GM21515 (cell line): ENCODE data around the gene COL1A1.

Source experiments
- ATAC-seq: cut with Tn5 transposase; IDR thresholded peaks from one replicate; pipeline ENCODE4 v1.9.1; 2021; ENCODE audit not compliant: unreplicated experiment

COL1A1 gene

DNA sequence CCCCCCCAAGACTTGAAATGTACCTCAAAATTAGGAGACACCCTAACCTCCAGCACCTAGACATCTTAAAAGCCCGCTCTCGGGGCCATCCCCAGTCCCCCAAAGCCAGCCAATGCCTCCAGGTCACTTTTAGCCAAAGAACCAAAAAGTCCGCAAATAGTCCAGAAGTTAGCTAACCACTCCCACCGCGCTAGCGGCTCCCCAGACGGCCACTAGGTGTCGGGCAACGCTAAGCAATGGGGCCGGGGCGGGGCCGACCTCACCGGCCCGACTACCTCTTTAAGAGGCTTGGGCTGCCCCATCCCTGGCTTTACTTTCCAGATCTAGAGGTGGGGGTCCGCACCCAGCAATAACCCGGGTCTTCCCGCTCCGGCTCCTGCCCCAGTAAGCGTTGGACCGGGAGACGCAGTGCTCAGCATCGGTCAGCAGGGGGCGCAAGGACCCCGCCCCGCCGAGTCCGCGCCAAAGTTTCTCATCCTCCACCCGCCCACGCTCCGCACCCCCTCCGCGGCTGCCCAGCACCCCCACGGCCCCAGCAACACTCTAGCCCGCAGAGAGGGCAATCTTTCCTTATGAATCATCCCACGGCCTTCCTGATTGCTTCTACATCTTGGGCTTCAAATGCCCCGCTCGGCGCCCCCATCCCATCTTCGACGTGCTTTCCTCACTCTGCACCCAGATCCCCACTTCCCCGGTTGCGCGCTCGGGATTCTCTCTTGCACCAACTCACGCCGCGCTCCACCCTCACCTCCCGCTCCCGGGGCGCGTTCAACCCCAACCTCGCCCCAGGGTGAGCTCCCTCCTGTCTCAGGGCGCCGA is 765 bp downstream of the COL1A1 start:
- ATAC-seq, result peak; percentile 66

DNA sequence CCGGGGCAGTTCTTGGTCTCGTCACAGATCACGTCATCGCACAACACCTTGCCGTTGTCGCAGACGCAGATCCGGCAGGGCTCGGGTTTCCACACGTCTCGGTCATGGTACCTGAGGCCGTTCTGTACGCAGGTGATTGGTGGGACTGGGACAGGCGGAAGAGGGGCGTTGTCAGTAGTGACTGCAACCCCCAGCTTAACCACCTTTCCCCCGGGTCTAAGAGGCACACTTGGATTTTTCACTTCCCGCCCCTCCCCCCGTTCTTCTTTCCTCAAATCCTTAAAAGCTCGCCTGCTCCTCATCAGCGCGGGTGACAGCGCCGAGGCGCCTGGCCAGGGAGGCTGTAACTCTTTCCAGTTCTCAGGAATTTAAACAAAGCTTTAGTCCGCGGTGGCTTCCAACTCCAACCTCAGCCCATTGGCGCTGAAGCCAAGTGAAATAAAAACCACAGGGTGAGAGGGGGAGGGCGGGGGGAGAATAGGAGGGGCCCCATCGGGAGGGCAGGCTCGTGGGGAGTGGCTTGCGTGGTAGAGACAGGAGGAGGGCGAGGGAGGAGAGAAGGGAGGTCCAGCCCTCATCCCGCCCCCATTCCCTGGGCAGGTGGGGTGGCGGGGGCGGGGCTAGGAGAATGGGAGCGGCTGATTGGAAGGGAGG is 1.5 kb downstream of the COL1A1 start:
- peak; percentile 31 for ATAC-seq

DNA sequence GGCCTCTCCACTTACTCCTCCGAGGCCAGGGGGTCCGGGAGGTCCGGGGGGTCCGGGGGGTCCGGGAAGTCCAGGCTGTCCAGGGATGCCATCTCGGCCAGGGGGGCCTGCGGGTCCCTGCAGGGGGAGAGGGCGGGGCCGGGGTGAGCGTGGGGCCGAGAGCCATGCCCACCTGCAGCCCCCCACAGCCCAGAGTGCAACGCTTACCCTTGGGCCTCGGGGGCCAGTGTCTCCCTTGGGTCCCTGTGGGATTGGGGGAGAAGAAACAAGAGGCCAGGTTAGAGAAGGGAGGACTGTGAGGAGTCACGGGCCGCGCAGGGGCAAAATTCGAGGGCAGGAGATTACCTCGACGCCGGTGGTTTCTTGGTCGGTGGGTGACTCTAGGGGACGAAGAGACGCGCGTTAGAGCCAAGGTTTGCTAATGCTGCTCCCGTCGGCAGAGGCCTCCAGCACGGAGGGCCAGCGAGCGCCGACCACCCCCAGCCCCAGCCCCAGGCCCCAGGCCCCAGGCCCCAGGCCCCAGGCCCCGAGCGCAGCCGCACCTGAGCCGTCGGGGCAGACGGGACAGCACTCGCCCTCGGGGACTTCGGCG is 2.1 kb downstream of the COL1A1 start:
- no peak for ATAC-seq

DNA sequence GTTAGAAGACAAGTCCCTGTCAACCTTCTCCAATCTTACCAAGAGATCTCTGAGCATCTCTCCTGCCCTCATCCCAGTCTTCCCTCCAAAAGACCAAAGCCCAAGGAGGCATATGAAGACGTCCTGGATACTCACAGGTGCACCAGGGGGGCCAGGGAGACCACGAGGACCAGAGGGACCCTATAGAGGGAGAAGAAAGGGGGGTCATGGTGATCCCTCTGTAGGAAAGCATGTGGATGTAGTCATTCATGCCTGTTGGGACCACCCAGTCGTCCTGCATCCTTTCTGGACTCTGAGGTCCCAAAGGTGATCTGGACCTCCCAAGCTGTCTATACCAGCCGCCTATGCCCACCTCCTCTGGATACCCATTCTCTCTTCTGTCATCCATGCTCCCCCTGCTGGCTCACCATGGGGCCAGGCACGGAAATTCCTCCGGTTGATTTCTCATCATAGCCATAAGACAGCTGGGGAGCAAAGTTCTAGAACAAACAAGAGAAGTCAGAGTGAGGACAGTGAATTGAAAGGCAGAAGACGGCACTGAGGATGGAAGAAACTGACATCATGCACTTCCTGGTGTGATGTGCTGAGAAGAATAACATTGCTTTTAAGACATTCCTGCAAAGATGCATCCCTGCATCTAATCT is 3.3 kb downstream of the COL1A1 start:
- ATAC-seq, result no peak

DNA sequence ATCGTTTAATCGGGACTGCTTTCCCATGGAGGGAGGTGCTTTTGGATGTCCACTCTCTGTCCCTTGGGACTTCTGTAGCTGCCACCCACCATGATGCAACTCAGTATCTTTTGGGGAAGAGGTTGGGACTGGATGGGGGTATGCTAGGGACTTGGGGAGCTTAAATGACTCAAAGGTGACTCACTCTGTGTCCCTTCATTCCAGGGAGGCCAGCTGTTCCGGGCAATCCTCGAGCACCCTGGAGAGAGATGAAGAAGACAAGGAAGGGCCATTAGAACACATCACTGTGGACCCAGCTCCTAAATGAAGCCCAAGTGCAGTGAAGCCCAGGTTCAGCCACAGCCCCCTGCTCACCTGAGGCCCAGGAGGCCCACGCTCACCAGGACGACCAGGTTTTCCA is 4.6 kb downstream of the COL1A1 start:
- ATAC-seq, result no peak

DNA sequence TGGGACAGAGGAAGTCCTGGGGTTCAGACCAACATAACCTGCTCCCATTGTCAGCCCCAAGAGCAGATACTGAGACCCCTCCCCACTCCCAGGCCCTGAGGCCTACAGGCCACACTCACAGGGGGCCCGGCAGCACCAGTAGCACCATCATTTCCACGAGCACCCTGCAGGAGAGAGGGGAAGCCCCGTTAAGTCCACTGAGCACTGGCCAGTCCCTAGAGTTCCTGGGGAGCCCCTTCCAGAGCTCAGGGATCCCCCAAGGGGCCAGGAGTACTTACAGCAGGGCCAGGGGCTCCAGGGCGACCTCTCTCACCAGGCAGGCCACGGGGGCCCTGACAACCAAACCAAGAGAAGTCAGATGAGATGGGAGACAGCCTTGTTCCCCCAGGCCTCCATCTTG is 5.4 kb downstream of the COL1A1 start:
- no peak for ATAC-seq

DNA sequence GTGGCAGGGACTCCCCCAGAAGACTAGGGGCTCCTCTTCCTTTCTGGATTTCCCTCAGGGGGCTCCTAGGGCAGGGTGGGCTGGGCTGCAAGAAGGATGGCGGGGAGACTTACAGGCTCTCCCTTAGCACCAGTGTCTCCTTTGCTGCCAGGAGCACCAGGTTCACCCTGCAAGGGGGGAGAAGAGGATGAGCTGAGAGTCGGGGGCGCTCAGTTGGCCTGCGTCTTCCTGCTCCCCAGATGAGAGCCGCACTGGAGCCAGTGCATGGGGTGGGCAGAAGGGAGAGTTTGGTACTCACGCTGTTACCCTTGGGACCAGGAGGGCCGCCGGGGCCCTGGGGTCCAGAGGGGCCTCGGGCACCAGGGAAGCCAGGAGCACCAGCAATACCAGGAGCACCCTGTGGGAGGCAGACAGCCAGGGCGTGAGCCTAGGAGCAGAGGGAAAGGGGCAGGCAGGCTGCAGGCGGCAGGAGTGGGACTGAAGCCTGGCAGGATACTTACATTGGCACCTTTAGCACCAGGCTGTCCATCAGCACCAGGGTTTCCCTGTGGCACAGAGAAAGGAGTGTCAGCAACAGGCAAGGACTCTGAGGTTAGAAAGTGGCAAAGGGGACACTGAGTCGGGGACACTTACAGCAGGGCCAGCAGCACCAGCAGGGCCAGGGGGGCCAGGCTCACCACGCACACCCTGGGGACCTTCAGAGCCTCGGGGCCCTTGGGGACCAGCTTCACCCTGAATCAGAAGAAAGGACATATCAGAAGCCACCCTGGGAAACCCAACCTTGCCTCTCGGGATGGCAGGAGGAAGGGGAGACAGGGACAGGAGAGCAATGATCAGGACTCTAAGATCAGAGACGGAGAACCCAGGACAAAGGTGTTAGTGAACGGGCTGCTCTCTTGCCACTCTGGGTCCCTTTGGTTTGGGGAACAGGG is 6.2 kb downstream of the COL1A1 start:
- no peak for ATAC-seq

DNA sequence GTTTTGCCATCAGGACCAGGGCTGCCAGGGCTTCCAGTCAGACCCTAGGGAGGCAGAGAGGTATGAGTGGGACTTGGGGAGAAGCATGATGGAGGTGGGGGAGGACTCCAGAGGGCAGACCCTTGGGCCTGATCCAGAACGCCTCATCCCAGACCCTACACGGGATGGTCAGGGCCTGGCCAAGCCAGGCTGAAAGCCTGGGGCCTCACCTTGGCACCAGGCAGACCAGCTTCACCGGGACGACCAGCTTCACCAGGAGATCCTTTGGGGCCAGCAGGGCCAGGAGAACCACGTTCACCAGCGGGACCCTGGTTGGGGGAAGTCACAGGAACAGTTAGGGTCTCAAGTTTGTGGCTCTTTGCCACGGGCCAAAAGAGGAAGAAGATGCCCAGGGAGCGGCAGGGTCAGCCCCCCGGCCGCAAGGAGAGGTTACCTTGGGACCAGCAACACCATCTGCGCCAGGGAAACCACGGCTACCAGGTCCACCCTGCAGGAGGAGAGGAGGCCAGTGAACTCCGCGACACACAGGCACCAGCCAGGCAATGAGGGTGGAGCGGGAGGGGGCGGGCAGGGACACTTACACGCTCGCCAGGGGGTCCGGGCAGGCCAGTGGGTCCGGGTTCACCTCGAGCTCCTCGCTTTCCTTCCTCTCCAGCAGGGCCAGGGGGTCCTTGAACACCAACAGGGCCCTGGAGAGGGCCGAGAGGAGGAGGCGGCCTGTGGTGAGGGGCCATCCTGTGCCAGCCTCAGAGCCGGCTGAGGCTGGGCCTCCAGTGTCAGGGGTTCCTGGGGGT is 7.1 kb downstream of the COL1A1 start:
- ATAC-seq, result no peak

DNA sequence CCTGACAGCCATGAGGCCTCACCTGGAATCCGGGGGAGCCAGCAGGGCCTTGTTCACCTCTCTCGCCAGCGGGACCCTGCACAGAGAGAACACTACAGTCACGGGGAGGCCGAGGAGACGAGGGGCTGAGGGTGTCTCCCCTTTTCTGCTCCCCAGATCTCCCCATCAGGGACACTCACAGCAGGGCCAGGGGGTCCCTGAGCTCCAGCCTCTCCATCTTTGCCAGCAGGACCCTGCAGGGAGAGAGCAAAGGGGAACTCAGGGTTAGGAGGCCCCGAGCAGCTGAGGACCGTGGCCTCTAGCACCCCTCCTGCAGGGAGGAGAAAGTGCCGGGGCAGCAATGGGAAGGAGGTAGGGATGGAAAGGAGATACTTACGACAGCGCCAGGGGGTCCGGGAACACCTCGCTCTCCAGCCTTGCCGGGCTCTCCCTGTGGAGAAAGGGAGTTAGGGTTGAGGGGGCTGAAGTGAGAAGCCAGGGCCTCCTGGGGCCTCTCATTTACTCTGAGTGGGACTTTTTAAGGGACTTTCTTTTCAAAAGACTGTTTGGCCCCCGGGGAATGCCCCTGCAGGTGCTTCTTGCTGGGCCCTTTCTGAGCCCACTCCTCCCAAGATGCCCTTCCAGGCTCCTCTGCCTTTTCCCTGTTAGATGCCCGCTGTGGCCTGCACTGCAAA is 8.7 kb downstream of the COL1A1 start:
- ATAC-seq, result no peak

DNA sequence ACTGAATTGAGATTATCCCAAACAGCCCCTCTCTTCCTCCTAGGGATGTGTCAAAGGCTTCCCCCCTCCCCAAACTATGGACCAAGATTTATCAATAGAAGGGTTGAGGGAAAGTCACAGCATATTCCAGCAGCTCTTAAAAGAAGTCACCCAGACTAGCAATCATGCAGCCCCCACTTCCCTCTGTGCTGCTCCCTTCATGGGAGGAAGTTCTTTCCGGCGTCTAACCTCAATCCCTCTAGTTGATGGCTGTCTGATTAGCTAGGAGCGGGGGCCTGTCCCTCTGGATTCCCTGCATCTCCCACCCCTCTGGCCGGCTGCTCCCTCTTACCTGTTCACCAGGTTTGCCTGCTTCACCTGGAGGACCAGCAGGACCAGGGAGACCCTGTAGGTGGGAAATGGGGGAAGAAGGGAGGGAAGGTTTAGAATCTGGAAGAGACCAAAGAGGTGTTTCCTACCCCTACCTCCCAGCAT is 9.2 kb downstream of the COL1A1 start:
- no peak for ATAC-seq

DNA sequence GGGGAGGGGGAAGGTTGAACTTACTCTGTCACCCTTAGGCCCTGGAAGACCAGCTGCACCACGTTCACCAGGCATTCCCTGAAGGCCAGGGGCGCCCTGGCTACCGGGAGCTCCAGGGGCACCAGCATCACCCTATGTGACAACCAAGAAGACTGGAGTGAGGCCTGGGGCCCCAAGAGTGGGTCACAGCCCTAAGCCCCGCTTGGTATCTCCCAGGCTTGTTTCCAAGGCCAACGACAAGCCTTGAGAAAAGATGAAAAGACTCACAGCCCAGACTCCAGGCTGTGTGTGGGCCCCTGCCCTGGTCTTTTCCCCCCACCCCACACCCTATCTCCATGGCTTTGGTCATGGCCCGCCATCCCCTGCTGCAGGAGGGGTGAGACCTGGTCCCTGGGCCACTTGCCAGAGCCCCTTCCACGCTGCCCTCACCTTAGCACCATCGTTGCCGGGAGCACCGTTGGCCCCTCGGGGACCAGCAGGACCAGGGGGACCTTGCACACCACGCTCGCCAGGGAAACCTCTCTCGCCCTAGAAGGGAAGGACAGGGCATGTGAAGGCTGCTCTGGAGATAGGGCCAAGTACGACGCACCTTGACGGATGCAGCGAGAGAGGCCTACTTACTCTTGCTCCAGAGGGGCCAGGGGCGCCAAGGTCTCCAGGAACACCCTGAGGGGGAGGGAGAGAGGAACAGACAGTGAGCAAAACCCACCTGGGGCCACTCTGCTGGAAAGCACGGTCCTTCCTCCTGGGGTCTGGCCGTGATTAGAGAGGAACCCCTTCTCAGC is 9.9 kb downstream of the COL1A1 start:
- ATAC-seq, result no peak

DNA sequence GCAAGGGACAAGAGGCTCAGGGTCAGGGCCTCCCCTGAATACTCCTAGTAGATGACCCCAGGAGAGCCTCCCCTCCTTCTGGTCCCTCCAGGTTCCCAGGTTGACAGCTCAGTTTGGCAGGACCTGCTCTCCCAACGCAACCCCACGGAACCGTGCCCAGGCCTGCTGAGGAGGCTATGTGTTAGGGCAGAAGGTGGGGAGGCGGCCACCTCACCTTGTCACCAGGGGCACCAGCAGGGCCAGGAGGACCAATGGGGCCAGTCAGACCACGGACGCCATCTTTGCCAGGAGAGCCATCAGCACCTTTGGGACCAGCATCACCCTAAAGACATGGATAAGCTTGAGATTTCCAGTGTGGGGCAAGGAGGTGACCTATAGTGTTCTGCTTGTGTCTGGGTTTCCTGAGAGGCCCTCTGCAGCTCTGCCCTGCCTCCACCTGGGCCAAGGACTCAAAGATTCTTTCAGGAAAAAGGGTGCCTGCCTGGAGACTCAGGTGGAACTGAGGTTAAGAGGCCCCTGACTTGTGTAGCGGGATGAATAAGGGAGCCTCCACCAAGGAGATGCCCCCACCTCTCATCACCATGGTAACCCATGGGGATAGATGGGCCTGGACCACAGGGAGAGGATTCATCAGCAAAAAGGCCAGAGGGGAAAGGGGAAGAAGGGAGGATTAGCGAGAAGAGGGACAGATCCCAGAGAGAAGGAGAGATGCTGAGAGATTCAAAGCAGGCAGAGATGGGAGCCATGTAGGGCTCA is 10.7 kb downstream of the COL1A1 start:
- ATAC-seq, result no peak

DNA sequence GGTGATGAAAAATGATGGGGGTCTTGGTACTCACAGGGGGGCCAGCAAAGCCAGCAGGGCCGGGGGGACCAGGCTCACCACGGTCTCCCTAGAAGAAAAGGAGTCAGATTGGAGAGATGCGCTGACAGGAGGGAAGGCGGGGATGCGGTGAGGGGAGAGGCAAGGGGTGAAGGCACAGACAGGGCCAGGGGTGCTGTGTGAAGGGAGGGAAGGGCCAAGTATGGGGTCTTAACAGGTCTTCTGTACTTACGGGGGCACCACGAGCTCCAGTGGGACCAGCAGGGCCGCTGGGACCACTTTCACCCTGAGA is 11.2 kb downstream of the COL1A1 start:
- ATAC-seq, result no peak

DNA sequence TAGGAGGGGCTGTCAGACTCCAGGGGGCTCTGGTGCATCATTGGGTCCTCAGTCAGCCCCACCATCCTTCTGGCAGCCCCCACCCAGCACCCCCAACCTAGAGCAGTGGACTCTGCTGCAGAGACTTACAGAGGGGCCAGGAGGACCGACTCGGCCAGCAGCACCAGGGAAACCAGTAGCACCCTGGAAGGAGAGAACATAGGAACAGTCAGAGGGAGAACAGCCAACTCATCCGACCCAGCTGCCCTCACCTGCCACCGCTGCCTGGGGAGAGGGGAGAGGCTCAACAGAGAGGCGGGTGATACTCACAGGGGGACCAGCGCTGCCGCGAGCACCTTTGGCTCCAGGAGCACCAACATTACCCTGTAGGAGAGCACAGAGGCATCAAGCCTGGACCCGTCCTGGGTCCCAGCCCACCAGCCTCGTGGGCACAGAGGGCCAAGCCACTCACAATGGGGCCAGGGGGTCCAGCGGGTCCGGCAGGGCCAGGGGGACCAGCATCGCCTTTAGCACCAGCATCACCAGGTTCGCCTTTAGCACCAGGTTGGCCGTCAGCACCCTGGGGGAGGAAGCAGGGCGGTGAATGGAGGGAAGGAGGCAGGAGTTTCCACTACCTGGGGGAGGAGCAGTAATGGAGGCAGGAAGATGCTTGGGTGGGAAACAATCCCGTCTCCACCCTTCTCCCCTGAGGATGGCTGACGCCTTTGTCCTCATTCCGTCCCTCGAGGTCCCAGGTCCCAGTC is 11.7 kb downstream of the COL1A1 start:
- no peak for ATAC-seq

DNA sequence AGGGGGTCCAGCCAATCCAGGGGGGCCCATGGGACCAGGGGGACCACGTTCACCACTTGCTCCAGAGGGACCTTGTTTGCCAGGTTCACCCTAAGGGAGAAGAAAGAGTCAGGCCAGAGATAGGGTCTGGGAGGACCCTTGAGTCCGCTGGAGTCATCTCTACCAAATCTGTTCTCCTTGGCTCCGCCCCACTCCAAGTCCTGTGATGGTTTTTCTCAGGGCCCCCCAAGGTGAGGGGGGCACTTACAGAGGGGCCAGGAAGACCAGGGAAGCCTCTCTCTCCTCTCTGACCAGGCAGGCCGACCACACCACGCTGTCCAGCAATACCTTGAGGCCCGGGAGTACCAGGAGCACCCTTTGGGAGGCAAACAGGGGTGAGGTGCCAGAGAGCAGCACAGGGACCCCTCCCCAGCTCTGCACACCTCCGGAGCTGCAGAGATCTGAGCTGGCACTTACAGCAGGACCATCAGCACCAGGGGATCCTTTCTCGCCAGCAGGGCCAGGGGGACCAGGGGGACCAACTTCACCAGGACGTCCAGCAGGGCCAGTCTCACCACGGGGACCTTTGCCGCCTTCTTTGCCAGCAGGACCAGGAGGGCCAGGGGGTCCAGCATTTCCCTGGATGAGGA is 12.4 kb downstream of the COL1A1 start:
- ATAC-seq, result no peak

DNA sequence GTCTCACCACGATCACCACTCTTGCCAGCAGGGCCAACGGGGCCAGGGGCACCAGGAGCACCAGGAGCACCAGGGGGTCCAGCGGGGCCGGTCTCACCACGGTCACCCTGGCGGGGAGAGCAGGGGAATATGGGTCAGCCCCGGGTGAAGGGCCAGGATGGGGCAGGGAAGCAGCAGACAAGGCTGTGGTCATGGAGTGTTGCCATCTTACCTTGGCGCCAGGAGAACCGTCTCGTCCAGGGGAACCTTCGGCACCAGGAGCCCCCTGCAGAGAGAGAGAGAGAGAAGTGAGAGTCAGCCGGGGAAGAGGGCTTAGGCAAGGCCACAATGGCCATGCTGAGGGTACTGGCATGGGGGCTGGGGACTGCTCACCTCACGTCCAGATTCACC is 12.9 kb downstream of the COL1A1 start:
- ATAC-seq, result no peak
